Heart left ventricle (tissue), 13 donors: ENCODE results near the gene GAREM1.

Experiments
- POLR2A ChIP-seq, 2 donors: fragments of 450-650 bp; IDR thresholded peaks; one replicate each; pipeline ENCODE4 v1.6.1; 2017; ENCODE audit warnings: antibody characterized with exemption in 2 of 2, mild to moderate bottlenecking in 2 of 2, moderate library complexity in 2 of 2
- TF ChIP-seq, protein P1 (sequence below), 12 donors: fragments of 200-600 bp; sonication (generic) in 4 of 12; IDR thresholded peaks; one replicate each; pipeline versions ENCODE4 v1.5.0 to v1.8.0; 2018 to 2022; ENCODE audit warnings: antibody characterized with exemption in 12 of 12, mild to moderate bottlenecking in 5 of 12
- donor health status: ischemic (EF 13 %, LVEDD 7.1; RV severe dilation, severe dysfunction).
- donor health status: DM: no; HTN: yes; CAD: no.
- donor health status: DM: no; HTN: no; CAD: no.
- donor health status: ischemic (EF 25% LVEDD 6.9; RV normal size, moderate dysfunction).
- donor health status: ischemic (EF 25% LVEDD 5.7; RV mildly dilated, moderate dysfunction).
- donor health status: ischemic (EF 35%, LVEDD 5.7; RV mildly dilated, moderate dysfunction).
- donor health status: nonischemic (EF 11% LVEDD 7.7; RV severe dilation, severe dysfunction).
- donor health status: DM: yes; HTN: yes; CAD: no.
- donor health status: PGD.
- donor health status: ischemic (EF 29% LVEDD 5.4; RV normal size, mild dysfunction).
- donor health status: nonischemic (EF 23%, LVEDD 6.1; RV moderate dilation, normal function).

DNA sequence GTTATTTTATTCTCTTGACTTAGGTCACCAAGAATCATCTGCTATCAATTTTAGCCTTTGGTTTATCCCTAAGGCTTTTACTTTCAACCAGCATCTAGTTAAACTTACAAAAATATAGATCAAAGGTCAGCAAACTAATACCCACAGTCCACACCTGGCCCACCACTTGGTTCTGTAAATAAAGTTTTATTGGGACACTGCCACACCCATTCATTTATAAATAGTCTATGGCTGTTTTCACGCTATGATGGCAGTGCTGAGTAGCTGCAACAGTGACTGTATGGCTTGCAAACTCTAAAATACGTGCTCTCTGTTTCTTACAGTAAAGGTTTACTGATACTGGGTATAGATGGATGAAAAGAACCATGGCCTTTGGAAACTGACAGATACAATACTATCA lies 173.8 kb downstream of the GAREM1 start:
- TF ChIP-seq, protein P1, sequence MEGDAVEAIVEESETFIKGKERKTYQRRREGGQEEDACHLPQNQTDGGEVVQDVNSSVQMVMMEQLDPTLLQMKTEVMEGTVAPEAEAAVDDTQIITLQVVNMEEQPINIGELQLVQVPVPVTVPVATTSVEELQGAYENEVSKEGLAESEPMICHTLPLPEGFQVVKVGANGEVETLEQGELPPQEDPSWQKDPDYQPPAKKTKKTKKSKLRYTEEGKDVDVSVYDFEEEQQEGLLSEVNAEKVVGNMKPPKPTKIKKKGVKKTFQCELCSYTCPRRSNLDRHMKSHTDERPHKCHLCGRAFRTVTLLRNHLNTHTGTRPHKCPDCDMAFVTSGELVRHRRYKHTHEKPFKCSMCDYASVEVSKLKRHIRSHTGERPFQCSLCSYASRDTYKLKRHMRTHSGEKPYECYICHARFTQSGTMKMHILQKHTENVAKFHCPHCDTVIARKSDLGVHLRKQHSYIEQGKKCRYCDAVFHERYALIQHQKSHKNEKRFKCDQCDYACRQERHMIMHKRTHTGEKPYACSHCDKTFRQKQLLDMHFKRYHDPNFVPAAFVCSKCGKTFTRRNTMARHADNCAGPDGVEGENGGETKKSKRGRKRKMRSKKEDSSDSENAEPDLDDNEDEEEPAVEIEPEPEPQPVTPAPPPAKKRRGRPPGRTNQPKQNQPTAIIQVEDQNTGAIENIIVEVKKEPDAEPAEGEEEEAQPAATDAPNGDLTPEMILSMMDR (IDR thresholded peaks at IDR 0.05), result no peak
- TF ChIP-seq POLR2A (IDR thresholded peaks at IDR 0.05), result no peak
